Inferior parietal cortex (tissue), 1 donor: ENCODE measurements around the gene FHAD1.

Source experiments
- DNase-seq: peaks from one replicate; pipeline ENCODE4 v3.0.0-alpha.2; 2016; ENCODE audit errors: extremely low spot score

Gene FHAD1

DNA sequence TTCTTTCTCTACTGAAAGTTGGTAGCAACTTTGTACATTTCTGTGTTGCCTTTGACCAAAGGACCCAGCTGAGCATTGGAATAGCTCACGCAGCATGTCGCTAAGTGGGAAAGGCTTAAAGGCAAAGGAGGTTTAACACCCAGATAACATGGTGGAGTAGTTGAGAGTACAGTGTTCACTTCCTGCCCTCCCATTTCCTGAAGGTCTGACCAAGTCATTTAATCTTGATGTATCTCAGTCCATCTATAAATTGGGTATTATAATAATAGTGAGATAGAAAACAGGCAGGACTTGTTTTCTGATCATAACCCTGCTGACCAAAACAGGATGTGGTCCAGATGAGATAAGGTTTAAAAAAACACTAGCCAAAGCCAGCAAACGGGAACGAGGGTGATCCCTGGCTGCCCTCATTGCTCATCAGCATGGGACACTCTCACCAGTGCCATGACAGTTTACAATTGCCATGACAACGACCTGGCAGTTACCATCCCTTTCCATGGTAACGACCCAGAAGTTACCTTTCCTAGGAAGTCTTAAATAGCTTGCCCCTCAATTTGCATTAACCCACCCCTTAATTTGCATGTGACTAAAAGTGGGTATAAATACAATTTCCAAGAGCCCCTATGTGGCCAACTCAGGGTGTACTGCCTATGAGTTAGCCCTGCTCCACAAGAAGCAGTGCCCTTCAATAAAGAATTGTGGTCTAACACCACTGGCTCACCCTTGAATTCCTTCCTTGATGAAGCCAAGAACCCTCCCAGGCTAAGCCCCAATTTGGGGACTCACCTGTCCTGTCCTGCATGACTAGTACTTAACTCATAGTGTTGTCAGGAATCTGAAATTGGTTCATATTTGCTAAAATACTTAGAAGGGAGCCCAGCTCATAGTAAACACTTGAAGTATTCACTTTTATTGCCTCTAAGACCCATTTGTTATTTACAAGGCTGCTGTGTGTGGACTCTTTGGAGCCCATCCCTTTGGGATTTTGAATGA, 28.4 kb upstream of the FHAD1 start:
- no peak for DNase-seq

DNA sequence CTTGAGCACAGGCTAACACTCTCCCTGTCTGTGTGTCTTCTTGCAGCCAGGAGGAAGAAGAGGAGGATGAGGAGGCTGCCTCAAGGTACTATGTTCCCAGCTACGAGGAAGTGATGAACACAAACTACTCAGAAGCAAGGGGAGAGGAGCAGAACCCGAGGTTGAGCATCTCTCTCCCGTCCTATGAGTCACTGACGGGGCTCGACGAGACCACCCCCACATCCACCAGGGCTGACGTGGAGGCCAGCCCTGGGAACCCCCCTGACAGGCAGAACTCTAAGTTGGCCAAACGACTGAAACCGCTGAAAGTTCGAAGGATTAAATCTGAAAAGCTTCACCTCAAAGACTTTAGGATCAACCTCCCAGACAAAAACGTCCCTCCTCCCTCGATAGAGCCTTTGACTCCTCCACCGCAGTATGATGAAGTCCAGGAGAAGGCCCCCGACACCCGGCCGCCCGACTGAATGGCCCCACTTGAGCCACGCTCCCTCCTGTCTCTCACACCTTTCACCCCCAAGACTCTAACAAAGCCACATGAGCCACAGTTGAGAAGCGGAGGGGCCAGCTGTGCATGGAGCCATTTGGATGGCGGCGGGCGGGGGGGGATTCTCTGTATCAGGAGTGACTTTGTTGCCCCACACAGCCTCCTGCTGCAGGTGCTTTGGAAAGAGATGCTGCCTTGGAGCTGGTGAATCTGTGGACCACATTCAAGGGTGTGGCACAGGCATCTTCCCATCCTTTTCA, 27.6 kb upstream of the FHAD1 start:
- DNase-seq: no peak

DNA sequence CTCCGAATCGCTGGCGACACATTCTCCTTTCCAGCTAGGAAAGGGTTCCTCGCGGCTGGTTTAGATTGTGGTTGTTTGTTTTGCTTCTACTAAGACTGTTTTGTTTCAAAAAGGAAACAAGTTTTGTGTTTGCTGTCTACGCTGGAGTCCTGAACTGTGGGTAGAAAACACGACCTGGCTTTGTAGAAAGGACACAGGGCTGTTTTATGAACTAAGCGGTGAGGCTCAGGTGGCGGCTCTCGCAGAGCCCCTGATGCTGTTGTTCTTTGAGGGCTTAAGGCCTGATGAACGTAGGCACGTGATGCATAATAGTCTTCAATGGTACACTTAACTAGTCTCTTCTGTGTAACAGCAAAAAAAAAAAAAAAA, 27.0 kb upstream of the FHAD1 start:
- no peak for DNase-seq

DNA sequence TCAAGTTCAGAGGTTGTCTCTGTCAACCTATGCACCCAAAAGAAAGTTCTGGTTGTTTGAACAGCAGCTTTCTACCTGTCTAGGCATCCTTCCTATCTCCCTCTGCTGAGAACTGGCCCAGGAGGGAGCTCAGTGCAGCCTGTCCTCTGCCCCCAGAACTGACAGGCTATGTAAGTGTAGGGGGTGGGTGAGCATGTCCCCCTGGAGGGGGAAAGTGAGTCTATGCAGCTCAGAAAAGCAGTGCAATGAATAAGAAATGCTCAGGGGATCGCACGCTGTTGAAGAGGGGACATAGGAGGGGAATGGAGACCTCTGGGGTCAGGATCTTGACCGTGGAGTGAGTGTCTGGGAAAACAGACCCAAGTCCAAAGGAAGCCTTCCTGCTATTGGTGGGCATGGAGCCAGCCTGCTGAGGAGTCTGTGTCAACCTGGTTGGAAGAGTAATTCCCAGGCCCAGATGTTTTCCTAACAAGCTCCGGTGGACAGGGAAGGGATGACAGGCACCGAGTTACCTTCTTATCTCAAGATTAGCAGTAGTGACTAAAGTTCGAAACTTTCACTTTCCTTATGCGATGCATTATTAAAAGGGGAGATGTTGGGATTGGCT, 26.1 kb upstream of the FHAD1 start:
- no peak for DNase-seq

DNA sequence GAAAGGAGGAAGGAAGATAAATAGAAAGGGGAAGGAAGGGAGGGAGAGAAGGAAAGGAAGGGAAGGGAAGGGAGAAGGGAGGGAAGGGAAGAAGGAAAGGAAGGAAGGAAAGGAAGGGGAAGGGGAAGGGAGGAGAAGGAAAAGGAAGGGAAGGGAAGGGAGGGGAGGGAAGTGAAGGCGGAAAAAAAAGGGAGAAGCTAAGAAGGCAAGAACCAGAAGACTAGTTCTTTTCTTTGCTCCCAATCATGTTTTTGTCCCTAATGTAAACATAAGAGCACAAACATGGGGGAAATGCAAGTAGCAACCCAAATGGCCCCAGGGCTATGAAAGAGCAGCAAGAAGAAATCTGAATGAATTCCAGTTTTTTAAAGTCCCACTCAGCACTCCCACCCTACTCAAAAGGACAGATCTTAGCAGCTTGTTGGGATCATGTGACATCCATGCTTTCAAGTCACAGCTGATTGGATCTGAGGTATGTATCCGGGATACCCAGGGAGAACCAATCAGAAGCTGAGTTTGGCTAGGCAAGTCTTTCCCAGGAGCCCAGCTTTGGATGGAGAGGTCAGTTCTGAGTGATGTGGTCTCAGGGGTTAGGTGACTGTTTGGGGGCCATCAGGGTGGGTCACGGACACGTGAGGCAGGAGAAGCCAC, 24.2 kb upstream of the FHAD1 start:
- DNase-seq: no peak

DNA sequence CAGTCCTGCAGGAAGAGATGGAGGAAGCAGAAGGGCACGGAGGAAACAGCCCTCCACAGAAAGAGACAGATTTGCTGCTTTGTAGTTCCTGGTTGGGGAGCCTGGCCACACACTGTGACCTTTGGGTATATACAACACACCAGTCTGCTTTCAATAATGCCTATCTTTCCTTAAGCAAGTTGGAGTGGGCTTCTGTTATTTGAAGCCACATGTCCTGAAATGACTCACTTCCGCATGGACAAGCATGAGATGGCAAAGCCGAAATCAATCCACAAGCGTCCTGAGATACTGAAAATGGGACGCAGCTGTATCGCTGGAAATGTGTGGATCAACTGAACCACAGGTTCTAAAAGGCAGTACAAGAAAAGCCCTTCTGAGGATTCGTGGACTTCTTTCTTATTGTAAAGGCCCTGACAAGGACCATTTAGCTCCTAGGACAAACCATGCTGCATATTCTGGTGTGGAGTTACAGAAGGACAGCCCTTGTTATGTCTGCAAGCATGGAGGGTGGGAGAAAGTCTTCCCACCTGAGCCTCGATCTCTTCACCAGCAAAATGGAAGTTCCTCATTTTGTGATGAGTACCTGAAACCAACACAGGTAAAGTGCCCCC, 22.7 kb upstream of the FHAD1 start:
- no peak for DNase-seq

DNA sequence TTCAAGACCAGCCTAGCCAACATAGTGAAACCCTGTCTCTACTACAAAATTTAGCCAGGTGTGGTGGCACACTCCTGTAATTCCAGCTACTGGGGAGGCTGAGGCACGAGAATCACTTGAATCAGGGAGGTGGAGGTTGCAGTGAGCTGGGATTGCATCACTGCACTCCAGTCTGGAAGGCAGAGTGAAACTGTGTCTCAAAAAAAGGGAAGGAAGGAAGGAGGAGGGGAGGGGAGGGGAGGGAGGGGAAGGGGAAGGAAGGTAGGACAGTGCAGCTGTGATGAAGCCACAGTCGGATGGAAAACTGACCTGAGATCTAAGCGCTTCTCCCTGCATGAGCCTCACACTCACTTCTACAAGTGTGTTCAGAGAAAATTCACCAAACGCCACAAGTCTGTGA, 22.0 kb upstream of the FHAD1 start:
- DNase-seq: no peak

DNA sequence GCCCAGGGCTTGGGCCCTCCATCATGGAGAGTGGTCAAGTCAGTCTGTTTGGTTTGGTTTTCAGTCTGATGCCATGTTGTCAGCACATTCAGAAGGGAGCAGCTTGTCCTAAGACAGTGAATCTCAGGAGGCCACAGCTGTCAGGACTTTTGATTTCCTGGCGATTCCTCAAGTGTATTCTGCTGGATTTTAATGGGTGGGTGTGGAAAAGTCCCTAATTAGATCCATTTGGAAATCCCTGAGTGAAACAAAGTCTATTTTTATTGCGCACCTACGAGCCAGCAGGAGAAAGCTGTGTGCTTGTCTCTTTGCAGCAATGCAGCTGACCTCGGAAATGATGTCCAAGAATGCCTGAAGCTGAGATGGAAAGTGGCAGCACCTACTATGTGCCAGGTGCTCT, 21.6 kb upstream of the FHAD1 start:
- no peak for DNase-seq

DNA sequence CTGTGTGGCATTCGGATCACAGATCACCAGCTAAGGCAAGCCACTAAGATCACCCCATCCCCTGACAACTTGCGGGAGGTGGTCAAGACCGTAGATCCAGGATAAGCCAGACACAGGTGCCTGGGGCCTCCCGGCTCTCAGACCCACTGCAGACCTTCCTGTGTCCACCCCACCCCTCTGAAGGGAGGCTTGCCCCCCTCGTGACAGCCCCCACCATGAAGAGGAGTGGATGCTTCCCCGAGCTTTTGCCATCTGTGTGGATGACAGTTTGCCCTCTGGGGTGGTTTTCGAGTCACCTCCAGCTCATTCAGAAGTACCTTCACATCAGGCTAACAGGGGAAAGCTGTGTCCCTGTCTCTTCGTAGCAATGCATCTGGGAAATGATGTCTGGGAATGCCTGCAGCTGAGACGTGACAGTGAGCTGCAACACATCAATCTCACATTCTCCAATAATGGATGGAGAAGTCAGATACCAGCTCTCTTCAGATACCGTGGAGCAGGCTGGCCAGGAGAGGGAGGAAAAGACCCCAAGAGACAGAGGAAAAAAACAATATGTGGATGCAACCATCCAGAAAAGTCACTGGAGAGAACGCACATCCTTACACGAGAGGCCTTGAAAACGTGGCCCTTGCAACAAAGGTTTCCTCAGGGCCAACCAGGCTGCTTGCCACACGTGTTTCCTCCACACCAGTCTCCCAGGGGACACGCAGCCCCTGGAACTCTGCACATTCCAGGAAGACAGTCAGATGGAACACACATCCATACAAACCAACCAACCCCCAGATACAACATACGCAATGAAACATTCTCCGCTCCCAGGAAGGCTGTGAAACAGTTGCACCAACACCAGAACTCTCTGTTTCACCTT, 20.4 kb upstream of the FHAD1 start:
- DNase-seq: no peak

DNA sequence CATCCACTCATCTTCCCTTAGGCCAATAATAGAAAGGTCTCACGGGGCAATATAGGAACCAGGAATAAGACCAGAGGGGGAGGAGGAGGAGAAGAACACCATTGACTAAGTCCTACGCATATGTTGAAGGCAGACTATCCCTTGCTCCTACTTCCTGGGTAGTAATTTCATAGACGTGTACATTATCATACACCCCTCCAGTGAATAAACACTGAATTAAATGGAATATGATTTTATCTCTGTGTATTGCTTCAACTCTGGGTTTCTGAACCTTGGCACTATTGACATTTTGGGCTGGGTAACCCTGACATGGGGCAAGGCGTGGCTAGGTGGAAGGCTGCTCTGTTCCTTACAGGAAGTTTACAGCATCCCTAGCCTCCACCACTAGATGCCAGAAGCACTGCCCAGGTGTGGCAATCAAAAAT, 17.3 kb upstream of the FHAD1 start:
- DNase-seq: no peak

DNA sequence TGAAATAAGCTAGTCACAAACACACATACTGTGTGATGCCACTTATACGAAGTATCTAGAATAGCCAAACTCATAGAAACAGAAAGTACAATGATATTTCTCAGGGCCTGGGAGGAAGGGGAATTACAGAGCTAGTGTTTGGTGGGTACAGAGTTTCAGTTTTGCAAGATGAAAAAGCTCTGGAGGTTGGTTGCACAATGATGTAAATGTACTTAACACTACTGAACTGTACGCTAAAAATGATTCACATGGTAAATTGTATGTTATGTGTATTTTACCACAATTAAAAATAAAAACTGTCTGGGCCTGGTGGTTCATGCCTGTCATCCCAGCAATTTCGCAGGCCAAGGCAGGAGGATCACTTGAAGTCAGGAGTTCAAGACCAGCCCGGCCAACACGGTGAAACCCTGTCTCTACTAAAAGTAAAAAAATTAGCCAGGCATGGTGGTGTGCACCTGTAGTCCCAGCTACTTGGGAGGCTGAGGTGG, 15.3 kb upstream of the FHAD1 start:
- no peak for DNase-seq

DNA sequence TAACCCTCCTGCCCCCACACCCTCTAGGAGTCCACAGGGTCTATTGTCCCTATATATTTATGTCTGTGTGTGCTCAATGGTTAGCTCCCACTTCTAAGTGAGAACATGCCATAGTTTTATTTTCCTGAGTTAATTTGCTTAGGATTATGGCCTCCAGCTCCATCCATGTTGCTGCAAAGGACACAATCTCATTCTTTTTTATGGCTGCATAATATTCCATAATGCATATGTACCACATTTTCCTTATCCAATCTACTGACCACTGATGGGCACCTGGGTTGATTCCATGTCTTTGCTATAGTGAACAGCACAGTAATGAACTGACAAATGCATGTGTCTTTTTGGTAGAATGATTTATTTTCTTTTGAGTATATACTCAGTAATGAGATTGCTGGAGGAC, 13.3 kb upstream of the FHAD1 start:
- DNase-seq: no peak

DNA sequence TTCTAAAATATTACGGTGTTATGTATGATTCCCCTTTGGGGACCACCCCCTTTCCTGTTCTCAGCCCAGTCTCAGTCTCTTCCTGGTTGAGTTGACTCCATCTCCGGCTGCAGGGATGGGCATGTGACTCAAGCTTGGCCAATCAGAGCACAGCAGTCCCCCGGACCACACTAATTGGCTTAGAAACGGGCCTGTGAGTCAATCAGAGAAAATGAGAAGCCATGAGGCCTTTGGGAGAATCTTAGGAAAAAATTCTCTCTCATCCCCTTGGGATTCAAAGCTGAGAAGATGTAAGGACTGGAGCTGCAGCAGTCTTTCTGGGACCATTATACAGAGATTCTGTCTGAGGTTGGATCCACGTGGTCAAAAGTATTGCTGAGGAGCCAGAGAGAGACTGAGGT, 10.7 kb upstream of the FHAD1 start:
- DNase-seq: no peak

DNA sequence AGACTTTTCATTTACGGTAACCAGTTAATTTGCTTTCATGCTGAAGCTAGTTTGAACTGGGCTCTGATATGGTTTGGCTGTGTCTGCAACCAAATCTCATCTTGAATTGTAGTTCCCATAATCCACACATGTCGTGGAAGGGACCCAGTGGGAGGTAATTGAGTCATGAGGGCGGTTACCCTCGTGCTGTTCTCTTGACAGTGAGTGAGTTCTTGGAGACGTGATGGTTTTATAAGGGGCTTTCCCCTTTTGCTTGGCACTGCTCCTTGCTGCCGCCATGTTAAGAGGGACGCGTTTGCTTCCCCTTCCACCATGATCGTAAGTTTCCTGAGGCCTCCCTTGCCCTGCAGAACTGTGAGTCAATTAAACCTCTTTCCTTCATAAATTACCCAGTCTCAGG, 10.3 kb upstream of the FHAD1 start:
- DNase-seq: no peak

DNA sequence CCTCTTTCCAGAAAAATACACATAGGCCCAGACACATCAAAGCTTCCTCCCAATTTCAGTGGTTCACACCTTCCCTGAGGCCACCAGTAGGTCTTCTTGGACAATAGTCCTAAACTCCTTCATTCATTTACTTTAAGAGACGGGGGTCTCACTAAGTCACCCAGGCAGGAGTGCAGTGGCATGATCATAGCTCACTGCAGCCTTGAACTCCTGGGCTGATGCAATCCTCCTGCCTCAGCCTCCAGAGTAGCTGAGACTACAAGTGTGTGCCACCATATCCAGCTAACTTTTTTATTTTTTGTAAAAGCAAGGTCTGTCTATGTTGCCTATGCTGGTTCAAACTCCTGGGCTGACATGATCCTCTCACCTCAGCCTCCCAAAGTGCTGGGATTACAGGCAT, 8.2 kb upstream of the FHAD1 start:
- no peak for DNase-seq

DNA sequence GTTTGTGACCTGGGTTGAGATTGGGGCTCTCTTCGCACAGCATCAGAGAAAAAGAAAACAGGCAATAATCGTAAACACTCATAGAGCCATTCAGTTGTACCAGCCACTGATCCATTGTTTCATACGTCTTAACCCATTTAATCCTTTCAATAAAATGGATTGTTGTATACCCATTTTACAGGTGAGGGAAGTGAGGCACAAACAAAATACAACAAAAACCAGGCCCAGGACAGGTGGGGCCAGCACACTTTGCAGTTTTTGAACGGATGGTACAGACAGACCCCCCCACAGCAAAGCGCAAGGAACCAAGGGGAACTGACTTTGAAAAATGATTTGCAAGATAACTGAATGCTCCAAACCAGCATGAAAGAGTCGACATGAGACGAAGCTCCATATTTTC, 4.3 kb upstream of the FHAD1 start:
- DNase-seq: no peak

DNA sequence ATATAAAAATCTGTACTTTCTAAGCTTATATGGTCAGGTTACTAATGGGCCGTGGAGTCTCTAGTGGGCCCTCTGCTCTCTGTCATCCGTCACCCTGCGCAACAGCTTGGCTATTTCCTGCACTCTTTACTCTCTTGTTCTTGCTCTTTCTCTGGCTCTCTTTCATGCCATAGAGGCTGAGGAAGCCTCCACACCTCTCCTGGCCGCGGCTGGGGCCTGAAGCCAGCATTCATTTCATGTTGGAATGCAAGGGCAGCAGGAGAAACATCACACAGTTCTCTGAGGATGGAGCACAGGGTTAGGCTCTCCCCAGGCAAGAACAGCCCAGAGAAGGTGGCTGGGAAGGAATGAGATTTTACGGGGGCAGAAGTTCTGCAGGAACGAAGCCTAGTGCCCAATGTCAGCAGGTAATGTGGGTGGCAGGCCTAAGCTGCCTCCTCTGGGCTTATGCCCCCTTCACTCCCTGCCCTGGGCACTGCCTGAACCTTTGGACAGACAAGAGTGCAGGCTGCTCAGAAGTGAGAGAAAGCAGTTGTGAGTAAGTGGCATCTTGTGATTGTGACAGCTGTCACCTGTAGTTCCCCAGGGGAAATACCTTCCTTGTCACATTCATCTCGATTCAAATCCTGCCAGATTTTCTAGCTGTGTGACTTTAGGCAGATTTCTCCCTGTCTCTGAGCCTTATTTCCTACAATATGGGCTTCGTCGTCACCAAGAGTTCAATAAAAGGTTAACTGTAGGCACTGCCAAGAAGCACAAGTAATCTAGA, 3.6 kb upstream of the FHAD1 start:
- no peak for DNase-seq

DNA sequence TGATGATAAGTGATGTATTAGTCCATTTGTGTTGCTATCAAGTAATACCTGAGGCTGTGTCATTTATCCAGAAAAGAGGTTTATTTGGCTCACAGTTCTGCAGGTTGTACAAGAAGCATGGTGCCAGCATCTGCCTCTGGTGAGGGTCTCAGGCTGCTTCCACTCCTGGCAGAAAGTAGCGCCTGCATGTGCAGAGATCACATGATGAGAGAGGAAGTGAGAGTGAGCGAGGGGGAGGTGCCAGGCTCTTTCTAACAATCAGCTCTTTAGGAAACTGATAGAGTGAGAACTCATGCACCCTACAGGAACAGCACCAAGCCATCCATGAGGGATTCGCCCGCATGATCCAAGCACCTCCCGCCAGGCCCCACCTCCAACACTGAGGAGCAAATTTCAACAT, 2.2 kb upstream of the FHAD1 start:
- no peak for DNase-seq

DNA sequence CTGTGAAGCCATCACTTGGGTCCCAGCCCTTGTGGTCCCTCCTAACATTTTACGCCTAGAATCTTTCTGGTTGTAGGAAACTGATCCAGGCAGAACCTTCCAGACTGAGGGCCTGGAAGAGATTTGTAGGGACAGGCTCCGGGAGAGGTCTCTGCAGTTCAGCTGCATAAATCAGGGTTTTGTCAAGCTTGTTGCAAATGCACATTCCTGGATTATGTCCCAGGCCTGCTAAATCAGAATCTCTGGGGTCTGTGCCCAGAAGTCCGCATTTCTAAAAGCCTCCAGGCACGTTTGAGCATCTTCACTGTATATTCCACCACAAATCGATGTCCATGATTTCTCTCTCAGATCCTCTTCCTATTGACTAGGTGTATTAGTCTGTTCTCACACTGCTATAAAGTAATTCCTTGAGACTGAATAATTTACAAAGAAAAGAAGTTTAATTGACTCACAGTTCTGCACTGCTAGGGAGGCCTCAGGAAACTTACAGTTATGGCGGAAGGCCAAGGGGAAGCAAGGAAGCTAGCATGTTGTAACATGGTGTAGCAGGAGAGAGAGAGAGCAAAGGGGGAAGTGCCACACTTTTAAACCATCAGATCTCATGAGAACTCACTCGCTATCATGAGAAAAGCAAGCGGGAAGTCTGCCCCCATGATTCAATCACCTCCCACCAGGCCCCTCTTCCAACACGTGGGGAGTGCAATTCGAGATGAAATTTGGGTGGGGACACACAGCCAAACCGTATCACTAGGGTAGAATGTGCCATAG, 1.2 kb upstream of the FHAD1 start:
- DNase-seq: no peak
